GM15510 (cell line): ENCODE data around the gene TULP4.

Experiments
- POLR2A ChIP-seq: IDR thresholded peaks from 3 replicates; pipeline ENCODE4 v1.6.1; 2011; ENCODE audit warnings: borderline replicate concordance; ENCODE audit not compliant: insufficient read length; ENCODE audit errors: extremely low read depth

Gene TULP4

DNA sequence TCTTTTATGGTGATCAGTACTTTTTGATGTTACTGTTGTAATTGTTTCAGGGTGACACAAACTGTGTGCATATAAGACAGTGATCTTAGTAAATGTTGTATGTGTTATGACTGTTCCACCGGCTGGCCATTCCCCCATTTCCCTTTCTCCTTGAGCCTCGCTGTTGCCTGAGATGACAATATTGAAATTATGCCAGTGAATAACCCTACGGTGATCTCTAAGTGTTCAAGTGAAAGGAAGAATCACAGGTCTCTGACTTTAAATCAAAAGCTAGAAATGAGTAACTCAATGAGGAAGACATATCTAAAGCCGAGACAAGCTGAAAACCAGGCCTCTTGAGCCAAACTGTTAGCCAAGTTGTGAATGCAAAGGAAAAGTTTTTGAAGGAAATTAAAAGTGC lies 32.3 kb downstream of the TULP4 start:
- TF ChIP-seq POLR2A: no peak

DNA sequence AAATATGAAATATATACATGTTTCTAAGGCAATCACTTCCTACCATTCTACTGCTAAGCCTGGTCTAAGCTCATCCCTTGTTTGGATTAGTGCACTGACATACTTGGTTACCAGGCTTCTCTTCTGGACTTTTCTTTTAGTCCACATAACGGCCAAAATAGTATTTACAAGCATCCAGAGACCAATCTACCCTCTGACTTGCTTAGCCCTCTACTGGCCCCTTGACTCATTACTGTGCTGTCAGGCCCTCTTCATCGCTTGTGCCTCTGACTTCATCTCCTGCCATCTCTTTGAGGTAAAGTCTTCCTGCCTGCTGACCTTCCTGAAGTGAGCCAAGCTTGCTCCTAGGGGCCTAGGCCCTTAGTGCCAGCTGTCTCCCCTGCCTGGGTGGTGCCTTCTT lies 35.1 kb downstream of the TULP4 start:
- no peak for TF ChIP-seq POLR2A

DNA sequence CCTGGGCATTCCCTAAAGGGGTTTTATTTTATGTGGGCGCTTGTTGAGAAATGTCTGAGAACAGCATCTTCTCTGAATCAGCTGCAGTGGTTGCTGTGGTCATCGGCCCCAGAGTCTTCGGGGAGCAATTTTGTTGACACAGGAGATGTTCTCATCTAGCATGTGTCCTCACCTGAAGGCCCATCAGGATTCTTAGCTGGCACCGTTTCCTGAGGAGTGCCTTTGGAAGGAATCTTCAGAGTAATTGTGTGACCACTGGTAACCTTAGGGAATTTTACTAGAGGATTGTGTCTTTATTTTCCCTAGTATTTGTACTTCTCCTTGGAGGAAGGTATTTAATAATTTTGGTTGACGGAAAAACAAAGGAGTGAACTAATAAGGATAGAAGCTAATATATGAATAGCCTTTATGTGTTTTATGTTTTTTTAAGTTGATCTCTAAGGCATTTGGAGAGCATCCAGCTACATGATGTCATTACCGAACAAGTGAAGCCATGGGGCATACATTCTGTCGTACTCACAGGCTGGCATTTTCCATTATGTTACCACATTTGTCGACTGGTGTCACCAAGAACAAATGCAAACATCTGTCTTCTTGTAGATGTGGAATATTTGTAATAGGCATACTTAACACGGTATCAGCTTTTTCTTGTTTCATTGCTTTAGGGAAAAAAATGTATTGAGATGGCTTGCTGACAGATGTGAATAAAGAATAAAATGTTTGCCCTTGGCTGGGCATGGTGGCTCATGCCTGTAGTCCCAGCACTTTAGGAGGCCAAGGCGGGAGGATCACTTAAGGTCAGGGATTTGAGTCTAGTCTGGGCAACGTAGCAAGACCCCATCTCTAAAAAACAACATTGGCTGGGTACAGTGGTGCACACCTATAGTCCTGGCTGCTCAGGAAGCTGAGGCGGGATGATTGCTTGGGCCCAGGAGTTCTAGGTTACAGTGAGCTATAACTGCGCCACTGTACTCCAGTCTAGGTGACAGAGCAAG lies 41.9 kb downstream of the TULP4 start:
- no peak for TF ChIP-seq POLR2A

DNA sequence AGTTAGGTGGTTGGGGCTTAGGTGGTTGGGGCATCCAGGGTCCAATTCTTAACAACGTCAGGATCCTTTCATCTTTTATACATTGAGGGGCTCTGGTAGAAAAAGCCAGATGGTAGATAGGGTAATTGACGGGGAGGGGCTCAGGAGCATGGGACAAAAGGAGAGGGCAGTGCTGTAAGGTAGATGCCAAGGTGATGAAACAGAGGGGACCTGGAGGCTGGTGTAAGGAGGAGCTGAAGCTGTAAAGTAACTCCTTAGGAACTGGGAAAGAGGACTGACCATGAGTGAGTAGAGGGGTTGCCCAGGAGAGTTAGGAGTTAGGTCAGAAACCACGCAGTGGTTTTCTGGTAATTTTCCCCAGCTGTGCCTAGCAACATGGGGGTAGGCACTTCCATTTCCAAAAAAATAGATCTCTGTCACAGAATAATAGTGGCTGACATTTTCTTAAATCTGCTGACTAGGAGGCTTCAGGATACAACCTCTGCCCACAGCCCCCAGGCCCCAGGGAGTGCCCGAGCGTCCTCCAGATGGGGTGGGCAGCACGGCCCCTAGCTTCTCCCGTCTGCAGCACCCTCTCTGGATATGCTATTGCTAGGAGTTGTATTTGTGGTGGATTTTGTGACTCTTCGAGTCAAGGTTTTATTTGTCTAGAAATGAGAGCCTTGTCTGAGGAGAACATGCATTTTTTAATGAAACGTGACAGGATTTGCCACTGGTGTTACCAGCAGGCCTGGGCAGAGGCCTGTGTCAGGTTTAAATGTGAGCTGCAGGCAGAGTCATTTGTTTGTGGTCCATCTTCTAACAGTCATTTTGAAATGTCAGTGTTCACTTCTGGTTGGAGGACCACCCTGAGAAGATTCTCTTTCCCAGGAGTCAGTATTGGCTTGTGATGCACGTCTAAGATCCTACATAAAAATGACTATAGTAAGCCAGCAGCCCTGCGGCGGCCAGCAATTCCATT lies 44.6 kb downstream of the TULP4 start:
- TF ChIP-seq POLR2A: no peak

DNA sequence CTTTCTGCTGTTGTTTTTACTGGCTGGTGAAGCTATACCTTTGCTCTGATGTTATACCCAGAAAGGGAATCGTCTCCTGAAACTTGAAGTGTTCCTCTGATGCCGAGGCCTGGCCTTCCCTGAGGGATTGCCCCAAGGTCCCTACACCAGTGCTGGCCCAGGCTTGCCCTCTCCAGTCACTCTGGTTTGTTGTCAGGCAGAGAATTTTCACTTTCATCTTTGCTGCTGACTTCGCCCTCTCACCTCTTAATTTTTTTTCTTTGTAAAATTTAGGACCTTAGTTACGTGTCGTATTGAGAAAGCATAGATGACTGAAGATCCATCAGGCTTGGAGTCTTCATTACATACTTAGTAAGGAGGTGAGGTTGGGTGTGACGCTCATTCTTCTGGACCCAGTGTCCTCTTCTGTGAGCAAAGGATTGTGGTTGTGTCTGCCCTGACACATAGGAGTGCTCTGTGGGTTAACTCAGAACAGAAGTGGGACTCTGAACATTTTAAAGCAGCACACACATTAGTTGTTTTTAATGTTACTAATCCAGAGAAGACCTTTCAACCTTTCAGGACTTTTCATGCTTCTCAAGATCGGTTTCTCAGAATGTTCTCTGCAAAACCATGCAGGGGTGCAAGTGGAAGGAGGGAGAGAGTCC lies 45.4 kb downstream of the TULP4 start:
- no peak for TF ChIP-seq POLR2A

DNA sequence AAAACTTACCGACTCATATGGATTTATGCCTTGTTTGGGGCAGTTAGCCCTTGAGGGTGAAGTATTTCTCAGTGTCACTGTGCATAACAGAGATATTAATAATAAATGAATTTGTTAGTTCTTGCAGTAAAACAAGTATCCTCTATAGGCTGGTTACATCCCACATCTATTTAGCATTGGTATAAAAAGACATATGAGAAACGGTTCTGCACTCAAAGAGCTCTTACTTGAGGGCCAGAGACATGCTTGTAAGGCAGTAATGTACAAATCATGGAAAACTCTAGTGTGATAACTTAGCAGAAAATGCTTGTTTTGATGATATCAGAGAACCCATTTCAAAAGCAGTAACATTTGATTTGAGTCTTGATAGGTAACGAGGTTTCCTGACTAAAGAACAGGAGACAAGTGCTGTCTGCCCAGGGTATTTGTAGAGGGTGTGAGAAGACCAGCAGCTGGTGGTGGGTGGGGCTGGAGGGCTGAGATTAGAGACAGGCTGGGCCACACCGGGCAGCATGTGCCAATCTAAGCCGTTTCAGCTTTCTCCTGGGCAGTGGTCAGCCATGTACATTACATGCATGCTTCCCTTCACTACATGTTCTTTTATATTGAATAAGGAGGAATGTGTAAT lies 46.3 kb downstream of the TULP4 start:
- no peak for TF ChIP-seq POLR2A

DNA sequence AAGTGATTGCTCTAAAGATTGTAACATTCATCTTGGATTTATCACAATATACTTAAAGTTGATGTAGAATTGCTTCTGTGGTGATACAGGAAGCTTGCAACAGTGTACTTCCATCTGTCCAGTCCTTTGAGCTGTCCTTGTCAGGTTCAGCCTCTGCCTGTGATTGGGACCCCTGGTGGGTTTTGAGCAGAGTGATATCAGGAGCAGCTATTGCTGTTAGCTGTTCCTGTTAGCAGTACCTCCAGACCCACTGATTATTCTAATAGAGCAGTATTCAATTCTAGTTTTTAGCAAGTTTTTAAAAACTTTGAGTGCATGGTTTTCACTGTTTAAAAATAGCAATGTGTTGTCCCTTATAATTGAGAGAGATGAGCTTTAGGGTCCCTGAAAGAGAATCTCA lies 48.8 kb downstream of the TULP4 start:
- no peak for TF ChIP-seq POLR2A

GRCh38 chr6:158361961-158362669 lies 49.9 kb downstream of the TULP4 start:
- no peak for TF ChIP-seq POLR2A

GRCh38 chr6:158366363-158366762 lies 54.1 kb downstream of the TULP4 start:
- no peak for TF ChIP-seq POLR2A

GRCh38 chr6:158367816-158368215 lies 55.6 kb downstream of the TULP4 start:
- no peak for TF ChIP-seq POLR2A

GRCh38 chr6:158369241-158369640 lies 57.0 kb downstream of the TULP4 start:
- TF ChIP-seq POLR2A: no peak

DNA sequence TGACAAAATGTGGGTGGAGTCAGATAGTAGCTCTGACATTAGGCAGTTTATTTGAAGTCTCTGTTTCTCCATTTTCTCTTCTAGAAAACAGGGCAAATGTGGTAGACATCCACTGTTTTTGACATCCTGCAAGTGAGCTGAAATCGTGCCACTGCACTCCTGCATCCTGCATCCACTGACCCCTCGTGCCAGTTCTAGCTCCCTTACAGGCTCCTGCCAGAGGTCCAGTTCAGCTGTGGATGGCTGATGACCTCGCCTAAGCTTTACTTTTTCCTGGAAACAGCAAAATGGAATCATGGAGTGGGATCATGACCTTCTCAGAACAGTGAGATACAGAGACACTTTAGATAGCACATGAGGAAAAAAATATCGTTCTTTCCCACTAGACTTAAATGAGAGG lies 58.5 kb downstream of the TULP4 start:
- no peak for TF ChIP-seq POLR2A

DNA sequence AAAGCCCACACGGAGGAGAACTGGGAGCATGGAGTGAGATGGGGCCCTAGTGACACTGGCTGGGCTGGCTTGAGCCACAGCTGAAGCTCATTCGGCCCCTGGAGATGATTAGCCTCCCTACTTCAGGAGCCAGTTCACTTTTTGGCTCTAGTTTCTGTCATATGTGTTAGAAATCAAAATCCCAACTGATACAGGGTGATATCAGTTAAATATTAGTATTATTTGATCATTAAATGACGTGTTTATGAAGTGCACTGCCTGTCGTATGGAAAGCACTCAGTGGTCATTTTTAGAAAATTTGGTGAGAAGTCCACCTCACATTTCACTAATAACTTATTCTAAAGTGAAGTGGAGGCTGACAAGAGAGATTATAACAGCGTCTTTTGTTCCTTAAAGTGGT lies 59.0 kb downstream of the TULP4 start:
- no peak for TF ChIP-seq POLR2A

GRCh38 chr6:158372574-158372973 lies 60.3 kb downstream of the TULP4 start:
- TF ChIP-seq POLR2A: no peak
